Calu3 (cell line): Measurements from ENCODE around the gene GAGE13. TPM values are rescaled to one million over a fixed set of nuclear protein-coding genes. Genes with fewer than 3 reads are reported as not detected.
"Not testable (repeated sequence)": the region's sequence is repeated elsewhere in the genome, so short reads cannot be mapped to it uniquely, and the experiment has no call there.

Source experiments
- BruUV-seq: library from RNA; stranded (reverse); fragments of 400-500 nt; replicated peaks from 2 replicates; lab custom pipeline; 2021; lab: Mats Ljungman, UMichigan
- CTCF ChIA-PET: fragments of 300-600 bp; sonication (Branson Sonifier 250); formaldehyde crosslinking; loops from one replicate; lab custom pipeline; 2022; ENCODE audit warnings: antibody characterized with exemption; lab: Charles Lee
- DNase-seq: peaks from one replicate; pipeline ENCODE4 v3.0.0; 2022
- H3K27ac Mint-ChIP-seq: one replicate; pipeline ENCODE4 v1.8.0; 2022; ENCODE audit warnings: mixed read lengths; ENCODE audit not compliant: unreplicated experiment
- H3K27me3 Mint-ChIP-seq: one replicate; pipeline ENCODE4 v1.8.0; 2022; ENCODE audit warnings: mixed read lengths; ENCODE audit not compliant: unreplicated experiment
- H3K36me3 Mint-ChIP-seq: one replicate; pipeline ENCODE4 v1.8.0; 2022; ENCODE audit warnings: mild to moderate bottlenecking, moderate library complexity, mixed read lengths; ENCODE audit not compliant: insufficient read depth, unreplicated experiment
- H3K4me1 Mint-ChIP-seq: one replicate; pipeline ENCODE4 v1.8.0; 2022; ENCODE audit warnings: mild to moderate bottlenecking, low read depth, mixed read lengths; ENCODE audit not compliant: unreplicated experiment
- H3K4me3 Mint-ChIP-seq: one replicate; pipeline ENCODE4 v1.8.0; 2022; ENCODE audit warnings: mild to moderate bottlenecking, low read depth, moderate library complexity, mixed read lengths; ENCODE audit not compliant: unreplicated experiment
- H3K9me3 Mint-ChIP-seq: one replicate; pipeline ENCODE4 v1.8.0; 2022; ENCODE audit warnings: low read depth, mixed read lengths; ENCODE audit not compliant: unreplicated experiment
- intact Hi-C: fragments of 100-400 bp; cut with micrococcal nuclease; formaldehyde crosslinking; loops from one replicate; pipeline ENCODE4 v1.10.0; 2022; ENCODE audit not compliant: unreplicated experiment
- total RNA-seq: library from RNA; stranded (reverse); gene quantifications from 2 replicates; pipeline ENCODE4 v1.2.3, GENCODE V29; 2022
- TF ChIP-seq, protein P1 (sequence below): fragments of 200-600 bp; IDR thresholded peaks from one replicate; pipeline ENCODE4 v1.8.0; 2022; ENCODE audit warnings: antibody characterized with exemption; ENCODE audit not compliant: unreplicated experiment

Gene GAGE13
- total RNA-seq, 1 experiment from 2014 or later = not detected

DNA sequence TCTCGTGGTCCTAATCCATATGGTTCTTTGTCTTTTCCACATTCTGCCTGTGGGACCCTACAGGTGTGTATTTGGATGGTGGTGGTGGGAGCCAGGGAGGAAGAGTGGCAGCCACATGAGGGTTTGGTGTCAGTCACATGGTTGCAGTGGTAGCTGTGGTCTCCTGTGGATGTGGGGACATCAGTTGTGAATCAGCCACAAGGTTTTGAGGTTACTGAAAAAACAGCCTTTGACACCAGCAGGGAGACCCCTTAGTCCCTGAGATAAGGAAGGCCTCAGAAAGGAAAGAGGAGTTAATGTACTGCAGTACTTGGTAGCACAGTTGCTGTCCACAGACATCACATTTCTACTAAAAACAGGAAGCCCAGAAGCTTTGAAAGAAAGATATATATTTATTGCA lies 43.7 kb upstream of the GAGE13 start:
- Mint-ChIP-seq H3K4me1 (peaks cover 6% of the 10 kb centered on the region), H3K9me3 (no peaks in the 10 kb centered on the region), H3K27ac (no peak overlapping the region), H3K27me3 (peaks cover 8% of the 10 kb centered on the region), H3K4me3 (no peak overlapping the region), H3K36me3 (peaks cover 9% of the 10 kb centered on the region)
- CTCF ChIA-PET = no interaction called here
- DNase-seq = no peak
- TF ChIP-seq, protein P1, sequence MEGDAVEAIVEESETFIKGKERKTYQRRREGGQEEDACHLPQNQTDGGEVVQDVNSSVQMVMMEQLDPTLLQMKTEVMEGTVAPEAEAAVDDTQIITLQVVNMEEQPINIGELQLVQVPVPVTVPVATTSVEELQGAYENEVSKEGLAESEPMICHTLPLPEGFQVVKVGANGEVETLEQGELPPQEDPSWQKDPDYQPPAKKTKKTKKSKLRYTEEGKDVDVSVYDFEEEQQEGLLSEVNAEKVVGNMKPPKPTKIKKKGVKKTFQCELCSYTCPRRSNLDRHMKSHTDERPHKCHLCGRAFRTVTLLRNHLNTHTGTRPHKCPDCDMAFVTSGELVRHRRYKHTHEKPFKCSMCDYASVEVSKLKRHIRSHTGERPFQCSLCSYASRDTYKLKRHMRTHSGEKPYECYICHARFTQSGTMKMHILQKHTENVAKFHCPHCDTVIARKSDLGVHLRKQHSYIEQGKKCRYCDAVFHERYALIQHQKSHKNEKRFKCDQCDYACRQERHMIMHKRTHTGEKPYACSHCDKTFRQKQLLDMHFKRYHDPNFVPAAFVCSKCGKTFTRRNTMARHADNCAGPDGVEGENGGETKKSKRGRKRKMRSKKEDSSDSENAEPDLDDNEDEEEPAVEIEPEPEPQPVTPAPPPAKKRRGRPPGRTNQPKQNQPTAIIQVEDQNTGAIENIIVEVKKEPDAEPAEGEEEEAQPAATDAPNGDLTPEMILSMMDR = no peak
- intact Hi-C loops = no loop called here
- no TSS peak for BruUV-seq

DNA sequence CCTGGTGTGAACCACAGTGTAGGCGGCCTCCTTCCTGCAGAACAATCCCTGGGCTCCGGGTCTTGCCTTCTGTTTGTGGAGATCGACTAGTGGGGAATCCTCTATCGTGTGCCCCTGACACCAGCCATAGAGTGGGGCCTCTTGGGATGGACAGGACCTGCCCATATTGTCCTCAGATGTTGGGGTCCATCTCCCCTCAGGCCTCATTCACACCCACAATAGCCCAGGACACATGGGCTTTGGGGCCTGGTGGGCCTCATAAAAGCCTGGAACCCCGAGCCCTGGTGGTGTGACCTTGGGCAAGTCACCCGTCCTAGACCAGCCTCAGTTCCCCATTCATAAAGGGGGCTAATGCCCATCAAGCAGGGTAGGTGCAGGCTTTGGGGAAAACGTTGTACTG lies 41.2 kb upstream of the GAGE13 start:
- peaks cover 9% of the 10 kb centered on the region for H3K36me3 Mint-ChIP-seq
- DNase-seq = no peak
- CTCF ChIA-PET = no interaction called here
- BruUV-seq = no TSS peak
- TF ChIP-seq, protein P1 = no peak
- H3K27ac Mint-ChIP-seq = no peak overlapping the region
- H3K9me3 Mint-ChIP-seq = no peaks in the 10 kb centered on the region
- peaks cover 6% of the 10 kb centered on the region for H3K4me1 Mint-ChIP-seq
- intact Hi-C loops = loop anchor here (5.0 kb wide), 2 partner anchors 547 to 587 kb away; partner anchors contain the start of gene USP27X
- no peak overlapping the region for H3K4me3 Mint-ChIP-seq
- peaks cover 8% of the 10 kb centered on the region for H3K27me3 Mint-ChIP-seq

DNA sequence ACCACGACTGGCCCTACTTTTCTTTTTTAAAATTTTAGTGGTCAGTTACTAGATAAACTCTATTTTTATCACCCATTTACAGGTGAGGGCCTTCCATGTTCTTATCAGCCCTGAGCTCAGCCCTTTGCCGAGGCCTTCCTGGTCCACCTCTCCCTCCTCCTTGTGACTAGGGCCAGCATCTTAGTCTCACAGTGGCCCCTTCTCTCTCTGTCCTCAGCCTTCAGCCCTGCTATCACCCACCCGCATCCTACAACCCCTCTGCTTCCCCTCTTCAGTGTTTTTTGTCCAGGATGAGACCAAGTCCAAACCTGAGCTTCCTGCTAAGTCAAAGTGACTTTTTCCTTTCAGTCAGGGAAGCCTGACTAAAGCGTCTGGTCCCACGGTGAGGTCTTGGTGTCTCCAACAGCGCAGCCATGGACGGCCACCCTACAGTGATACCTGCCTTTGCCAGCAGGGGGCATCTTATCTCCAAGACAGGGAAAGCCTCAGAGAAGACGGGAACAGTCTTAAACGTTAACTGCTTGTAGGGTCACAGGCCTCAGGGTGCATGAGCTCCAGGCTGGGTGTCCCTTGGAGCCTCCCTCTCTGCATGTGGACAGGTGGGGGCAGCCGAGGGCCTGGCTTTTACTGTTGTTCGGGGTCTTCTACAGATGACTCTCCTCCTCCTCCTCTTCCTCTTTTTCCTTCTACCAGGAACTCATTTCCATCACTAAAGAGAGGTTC lies 39.6 kb upstream of the GAGE13 start:
- CTCF ChIA-PET = no interaction called here
- peak; percentile 76 for DNase-seq

DNA sequence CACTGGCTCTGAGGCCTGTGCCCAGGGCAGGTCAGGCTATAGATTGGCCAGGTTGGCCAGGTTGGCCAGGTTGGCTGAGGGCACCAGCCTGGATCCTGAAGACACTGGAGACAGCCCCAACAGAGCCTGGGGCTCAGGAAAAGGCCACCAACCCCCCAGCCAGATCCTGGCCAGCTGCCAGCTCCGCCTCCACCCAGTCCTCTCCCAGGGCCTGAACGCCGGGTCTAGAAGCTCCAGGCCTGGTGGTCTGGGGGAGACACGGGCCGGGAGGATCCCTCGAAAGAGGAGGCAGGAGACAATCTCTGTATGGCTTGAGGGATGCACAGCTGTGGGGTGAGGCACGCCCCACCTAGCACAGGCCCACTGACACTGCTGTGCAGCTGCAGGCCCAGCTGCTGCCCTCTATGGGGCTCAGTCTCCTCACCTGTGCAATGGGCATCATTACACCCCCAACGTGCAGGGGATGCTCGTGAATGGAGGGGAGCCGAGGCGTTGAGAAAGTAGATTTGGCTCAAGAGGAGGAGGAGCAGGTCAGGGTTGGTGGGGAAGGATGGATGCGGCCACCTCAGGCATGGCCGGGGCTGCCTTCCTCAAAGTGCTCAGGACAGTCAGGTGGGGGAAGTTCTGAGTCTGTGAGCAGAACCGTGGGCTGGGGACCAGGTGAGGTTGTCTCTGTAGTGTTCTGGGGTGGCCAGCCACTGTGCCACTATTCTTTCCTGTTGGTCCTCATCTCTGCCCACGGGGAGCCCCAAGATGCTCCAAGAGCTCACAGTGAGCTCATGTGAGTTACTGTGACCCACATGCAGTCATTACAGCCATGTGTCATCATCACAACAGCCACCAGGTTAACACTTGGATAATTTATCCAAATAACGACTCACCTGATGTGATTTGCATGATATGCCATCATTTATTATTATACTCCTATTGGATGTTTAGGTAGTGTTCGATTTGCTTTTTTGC lies 38.7 kb upstream of the GAGE13 start:
- Mint-ChIP-seq H3K9me3 (no peaks in the 10 kb centered on the region), H3K4me1 (peaks cover 6% of the 10 kb centered on the region), H3K27me3 (peaks cover 28% of the 10 kb centered on the region), H3K4me3 (no peak overlapping the region), H3K27ac (no peak overlapping the region), H3K36me3 (peaks cover 5% of the 10 kb centered on the region)
- TF ChIP-seq, protein P1 = no peak
- DNase-seq = no peak
- CTCF ChIA-PET = no interaction called here
- no TSS peak for BruUV-seq
- intact Hi-C loops = loop anchor here (1.0 to 5.0 kb wide), 3 partner anchors 462 to 585 kb away; partner anchors contain the start of gene USP27X

More for the DNA sequence above, 39.6 kb upstream of the GAGE13 start:
- Mint-ChIP-seq H3K9me3 (no peaks in the 10 kb centered on the region), H3K27me3 (peaks cover 19% of the 10 kb centered on the region), H3K4me1 (peaks cover 6% of the 10 kb centered on the region), H3K36me3 (peaks cover 9% of the 10 kb centered on the region), H3K27ac (no peak overlapping the region), H3K4me3 (no peak overlapping the region)
- TF ChIP-seq, protein P1 = peak; percentile 52
- intact Hi-C loops = loop anchor here (1.0 to 5.0 kb wide), 3 partner anchors 463 to 586 kb away; partner anchors contain the start of gene USP27X
- BruUV-seq = no TSS peak

DNA sequence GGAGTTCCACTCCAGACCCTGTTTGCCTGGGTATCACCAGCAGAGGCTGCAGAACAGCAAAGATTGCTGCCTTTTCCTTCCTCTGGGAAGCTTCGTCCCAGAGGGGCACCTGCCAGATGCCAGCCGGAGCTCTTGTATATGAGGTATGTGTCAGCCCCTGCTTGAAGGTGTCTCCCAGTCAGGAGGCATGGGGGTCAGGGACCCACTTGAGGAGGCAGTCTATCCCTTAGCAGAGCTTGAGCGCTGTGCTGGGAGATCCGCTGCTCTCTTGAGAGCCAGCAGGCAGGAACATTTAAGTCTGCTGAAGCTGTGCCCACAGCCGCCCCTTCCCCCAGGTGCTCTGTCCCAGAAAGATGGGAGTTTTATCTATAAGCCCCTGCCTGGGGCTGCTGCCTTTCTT lies 32.1 kb upstream of the GAGE13 start:
- H3K27ac Mint-ChIP-seq, intact Hi-C loops, H3K9me3 Mint-ChIP-seq, H3K36me3 Mint-ChIP-seq, H3K4me3 Mint-ChIP-seq, H3K4me1 Mint-ChIP-seq, BruUV-seq, DNase-seq: not testable (repeated sequence)
- H3K27me3 Mint-ChIP-seq = peaks cover 48% of the 10 kb centered on the region
- CTCF ChIA-PET = interaction anchor here (0.7 kb wide), 1 partner anchor 145 kb away, joined by 3 read pairs; no protein-coding TSS in a partner anchor
